ENCODE data around the gene CCNA2.

Gene CCNA2

GRCh38 chr4:121771869-121772268, 51.8 kb downstream of the CCNA2 start:
- H3K4me2 ChIP-seq (ENCODE audit: low read length) = no peak overlapping the region
- H3K27ac ChIP-seq (ENCODE audit: low read length) = no peak overlapping the region
- no peak overlapping the region for H3K4me3 ChIP-seq (ENCODE audit: low read length)
- no peaks in the 10 kb centered on the region for H3K9me3 ChIP-seq (ENCODE audit: insufficient read depth, low read length)
- H3K36me3 ChIP-seq (replicated peaks; ENCODE audit: low read depth, low read length) = no peaks in the 10 kb centered on the region
- no peak overlapping the region for H2AFZ ChIP-seq (ENCODE audit: low read depth, low read length)
- no peaks in the 10 kb centered on the region for H3K79me2 ChIP-seq (ENCODE audit: low read length)
- H4K20me1 ChIP-seq (ENCODE audit: insufficient read depth, low read length) = no peaks in the 10 kb centered on the region
- no peak overlapping the region for H3K9ac ChIP-seq (ENCODE audit: low read length)
- no peaks in the 10 kb centered on the region for H3K27me3 ChIP-seq (ENCODE audit: low read depth, low read length)
- no peak for TF ChIP-seq EZH2phosphoT487 (IDR thresholded peaks at IDR 0.05; ENCODE audit: low read depth)
- TF ChIP-seq CTCF (IDR thresholded peaks at IDR 0.05; ENCODE audit: low read depth, low read length) = no peak
- no peaks in the 10 kb centered on the region for H3K4me1 ChIP-seq (ENCODE audit: low read length)

GRCh38 chr4:121769341-121769740, 54.3 kb downstream of the CCNA2 start:
- Histone ChIP-seq H3K4me3 (ENCODE audit: low read length) (no peak overlapping the region), H3K27me3 (ENCODE audit: low read depth, low read length) (no peaks in the 10 kb centered on the region), H3K36me3 (replicated peaks; ENCODE audit: low read depth, low read length) (no peaks in the 10 kb centered on the region), H3K9me3 (ENCODE audit: insufficient read depth, low read length) (no peaks in the 10 kb centered on the region), H3K4me2 (ENCODE audit: low read length) (no peak overlapping the region), H3K4me1 (ENCODE audit: low read length) (no peaks in the 10 kb centered on the region), H2AFZ (ENCODE audit: low read depth, low read length) (no peak overlapping the region), H3K9ac (ENCODE audit: low read length) (no peak overlapping the region), H3K79me2 (ENCODE audit: low read length) (no peaks in the 10 kb centered on the region), H4K20me1 (ENCODE audit: insufficient read depth, low read length) (no peaks in the 10 kb centered on the region), H3K27ac (ENCODE audit: low read length) (no peak overlapping the region)
- TF ChIP-seq EZH2phosphoT487 (IDR thresholded peaks at IDR 0.05; ENCODE audit: low read depth) = no peak
- no peak for TF ChIP-seq CTCF (IDR thresholded peaks at IDR 0.05; ENCODE audit: low read depth, low read length)

GRCh38 chr4:121767166-121767565, 56.5 kb downstream of the CCNA2 start:
- Histone ChIP-seq H3K9ac (ENCODE audit: low read length) (no peak overlapping the region), H3K27ac (ENCODE audit: low read length) (no peak overlapping the region), H3K4me2 (ENCODE audit: low read length) (no peak overlapping the region), H2AFZ (ENCODE audit: low read depth, low read length) (no peak overlapping the region), H3K79me2 (ENCODE audit: low read length) (no peaks in the 10 kb centered on the region), H3K27me3 (ENCODE audit: low read depth, low read length) (no peaks in the 10 kb centered on the region), H3K4me1 (ENCODE audit: low read length) (no peaks in the 10 kb centered on the region), H3K9me3 (ENCODE audit: insufficient read depth, low read length) (no peaks in the 10 kb centered on the region), H4K20me1 (ENCODE audit: insufficient read depth, low read length) (no peaks in the 10 kb centered on the region), H3K4me3 (ENCODE audit: low read length) (no peak overlapping the region), H3K36me3 (replicated peaks; ENCODE audit: low read depth, low read length) (no peaks in the 10 kb centered on the region)
- TF ChIP-seq CTCF (IDR thresholded peaks at IDR 0.05; ENCODE audit: low read depth, low read length) = no peak
- TF ChIP-seq EZH2phosphoT487 (IDR thresholded peaks at IDR 0.05; ENCODE audit: low read depth) = no peak

Measured in OCI-LY3 (cell line).